OCI-LY3 (cell line): Measurements from ENCODE around the gene BCAR3.

Source experiments
- CTCF ChIP-seq: fragments of 200-600, 300-600 bp; sonication (generic); IDR thresholded peaks from 2 replicates; pipeline ENCODE4 v1.5.1; 2014; ENCODE audit warnings: antibody characterized with exemption, low read length, low read depth
- EZH2phosphoT487 ChIP-seq: fragments of 200-600 bp; shearing (Covaris generic); IDR thresholded peaks from 2 replicates; pipeline ENCODE4 v1.6.1; 2018; ENCODE audit warnings: antibody characterized with exemption, mixed run types, low read depth

GRCh38 chr1:93623436-93623835 lies 58.2 kb downstream of the BCAR3 start:
- no peak for TF ChIP-seq CTCF
- TF ChIP-seq EZH2phosphoT487: no peak
